Transverse colon (tissue), 4 donors: ENCODE measurements around the gene ABCC2.

Experiments used
- CTCF ChIP-seq, 5 experiments: fragments of 200-600 bp in 3 of 5; fragments of 450-650 bp in 2 of 5; sonication (generic) in 3 of 5; IDR thresholded peaks; 1 replicate in 2 of 5; 2 replicates in 3 of 5; pipeline ENCODE4 v1.5.1; 2016 to 2017; ENCODE audit warnings: antibody characterized with exemption in 5 of 5, inconsistent platforms in 3 of 5, mild to moderate bottlenecking in 2 of 5, moderate library complexity in 1 of 5
- POLR2A ChIP-seq: fragments of 450-650 bp; IDR thresholded peaks from one replicate; pipeline ENCODE4 v1.6.1; 2016; ENCODE audit warnings: antibody characterized with exemption, mild to moderate bottlenecking, moderate library complexity
- POLR2AphosphoS5 ChIP-seq, 3 donors: sonication (generic); formaldehyde crosslinking; IDR thresholded peaks; one replicate each; pipeline ENCODE4 v1.6.1; 2016; ENCODE audit warnings: antibody characterized with exemption in 3 of 3

- TF ChIP-seq POLR2A (no peak), CTCF (IDR thresholded peaks at IDR 0.05) (no peak), POLR2AphosphoS5 (IDR thresholded peaks at IDR 0.05) (no peak)
Observed at GRCh38 chr10:99872367-99873162, 90.1 kb downstream of the ABCC2 start.
